Sigmoid colon (tissue), 7 donors: ENCODE data around the gene MMP11. TPM values are rescaled to one million over a fixed set of nuclear protein-coding genes. Genes with fewer than 3 reads are reported as not detected.

Experiments
- DNase-seq: peaks from one replicate; pipeline ENCODE4 v3.0.0-alpha.2; 2019
- H3K27ac ChIP-seq, 4 donors: fragments of 200-600 bp; sonication (generic); one replicate each; pipeline ENCODE4 v1.5.1; 2016 to 2019; ENCODE audit warnings: mild to moderate bottlenecking in 1 of 4
- H3K27me3 ChIP-seq, 3 donors: fragments of 200-600 bp; sonication (generic); one replicate each; pipeline ENCODE4 v1.5.1; 2019; ENCODE audit warnings: mild to moderate bottlenecking in 1 of 3
- H3K36me3 ChIP-seq, 4 donors: fragments of 200-600 bp; sonication (generic); one replicate each; pipeline ENCODE4 v1.5.1; 2016 to 2019
- H3K4me1 ChIP-seq, 4 donors: fragments of 200-600 bp; sonication (generic); one replicate each; pipeline ENCODE4 v1.5.1; 2017 to 2019
- H3K4me3 ChIP-seq, 4 donors: fragments of 200-600 bp; sonication (generic); one replicate each; pipeline ENCODE4 v1.5.1; 2017 to 2019; ENCODE audit warnings: mild to moderate bottlenecking in 2 of 4, moderate library complexity in 1 of 4
- H3K9me3 ChIP-seq, 4 donors: fragments of 200-600 bp in 3 of 4; sonication (generic) in 3 of 4; one replicate each; pipeline versions ENCODE4 v1.5.1 to v1.6.1; 2013 to 2019
- CTCF ChIP-seq, 4 experiments: fragments of 450-650 bp in 3 of 4; fragments of 200-600 bp in 1 of 4; IDR thresholded peaks; one replicate each; pipeline ENCODE4 v1.5.1; 2016 to 2019; ENCODE audit warnings: antibody characterized with exemption in 4 of 4, mild to moderate bottlenecking in 3 of 4, moderate library complexity in 2 of 4
- EP300 ChIP-seq, 4 donors: sonication (generic); formaldehyde crosslinking; IDR thresholded peaks; one replicate each; pipeline ENCODE4 v1.6.1; 2017; ENCODE audit warnings: antibody characterized with exemption in 4 of 4
- POLR2A ChIP-seq, 2 donors: fragments of 450-650 bp; IDR thresholded peaks; one replicate each; pipeline ENCODE4 v1.6.1; 2016; ENCODE audit warnings: antibody characterized with exemption in 2 of 2, mild to moderate bottlenecking in 2 of 2, moderate library complexity in 2 of 2
- POLR2AphosphoS5 ChIP-seq, 4 donors: sonication (generic); formaldehyde crosslinking; IDR thresholded peaks; one replicate each; pipeline ENCODE4 v1.6.1; 2017; ENCODE audit warnings: antibody characterized with exemption in 4 of 4
- WGBS, 2 donors: extraction: QIAGEN DNeasy Blood & Tissue Kit; methylation state at CpG; one replicate each; pipeline ENCODE4 v1.1.7; 2013; 5-methylcytosine and 5-hydroxymethylcytosine counted together
- intact Hi-C: fragments of 100-400 bp; cut with DNase I; formaldehyde crosslinking; loops from one replicate; pipeline ENCODE4 v1.15.1; 2023
- polyA plus RNA-seq, 3 donors: library from polyadenylated mRNA; stranded (reverse); fragments of 200-250 nt; gene quantifications; one replicate each; pipeline ENCODE4 v1.2.3, GENCODE V29; 2013
- total RNA-seq, 4 donors: library from RNA; depleted of rRNA; stranded (reverse); fragments of >200 nt; gene quantifications; one replicate each; pipeline ENCODE4 v1.1.0, GENCODE V29; 2016
- donor health status: healthy with polysubstance abuse.
- donor health status: Bipolar disorder and iron deficiency.
- donor health status: healthy.

MMP11 gene
- total and polyA plus RNA-seq, 7 donors = 0.60 to 9.9 (median 6.1) TPM; not detected in 1

GRCh38 chr22:23829845-23830372 is 57.3 kb downstream of the MMP11 start:
- no peak overlapping the region for H3K4me3 ChIP-seq
- DNase-seq = peak; percentile 1
- H3K4me1 ChIP-seq = peaks cover 0 to 2% (median 0%) of the 10 kb centered on the region in 4 donors
- no peaks in the 10 kb centered on the region for H3K27me3 ChIP-seq
- H3K9me3 ChIP-seq = no peaks in the 10 kb centered on the region
- WGBS, 2 donors = 77 to 85% methylated on average over 7 of the region's 7 CpGs
- no peak overlapping the region for H3K27ac ChIP-seq
- TF ChIP-seq EP300 (IDR thresholded peaks at IDR 0.05) (no peak), POLR2AphosphoS5 (IDR thresholded peaks at IDR 0.05) (no peak), POLR2A (IDR thresholded peaks at IDR 0.05) (no peak), CTCF (IDR thresholded peaks at IDR 0.05) (no peak)
- peaks cover 27 to 80% (median 44%) of the 10 kb centered on the region in 4 donors for H3K36me3 ChIP-seq
- intact Hi-C loops = no loop called here

- no peak for TF ChIP-seq CTCF (IDR thresholded peaks at IDR 0.05)
- no peak for TF ChIP-seq POLR2A (IDR thresholded peaks at IDR 0.05)
- TF ChIP-seq POLR2AphosphoS5 (IDR thresholded peaks at IDR 0.05) = no peak
- TF ChIP-seq EP300 (IDR thresholded peaks at IDR 0.05) = no peak
- H3K4me3 ChIP-seq = no peak overlapping the region
- whole genome bisulfite sequencing, 2 donors = 86 to 94% methylated on average over 8 of the region's 8 CpGs
- peaks cover 16 to 75% (median 35%) of the 10 kb centered on the region in 4 donors for H3K36me3 ChIP-seq
- intact Hi-C loops = no loop called here
- no peaks in the 10 kb centered on the region for H3K9me3 ChIP-seq
- DNase-seq = peak; percentile 26
- no peak overlapping the region for H3K27ac ChIP-seq
- H3K27me3 ChIP-seq = no peaks in the 10 kb centered on the region
- H3K4me1 ChIP-seq = peaks cover 0 to 7% (median 3%) of the 10 kb centered on the region in 4 donors
These were observed 58.6 kb downstream of the MMP11 start for GRCh38 chr22:23831261-23831660.

GRCh38 chr22:23831781-23832180 is 59.1 kb downstream of the MMP11 start:
- WGBS, 2 donors = 87 to 91% methylated on average over 10 of the region's 10 CpGs
- peaks cover 0 to 7% (median 3%) of the 10 kb centered on the region in 4 donors for H3K4me1 ChIP-seq
- peak; percentile 39 for DNase-seq
- H3K4me3 ChIP-seq = no peak overlapping the region
- H3K36me3 ChIP-seq = peaks cover 12 to 72% (median 31%) of the 10 kb centered on the region in 4 donors
- H3K27ac ChIP-seq = no peak overlapping the region
- no peak for TF ChIP-seq POLR2AphosphoS5 (IDR thresholded peaks at IDR 0.05)
- TF ChIP-seq POLR2A (IDR thresholded peaks at IDR 0.05) = no peak
- no peak for TF ChIP-seq CTCF (IDR thresholded peaks at IDR 0.05)
- no peak for TF ChIP-seq EP300 (IDR thresholded peaks at IDR 0.05)
- intact Hi-C loops = no loop called here
- H3K27me3 ChIP-seq = no peaks in the 10 kb centered on the region
- no peaks in the 10 kb centered on the region for H3K9me3 ChIP-seq

DNA sequence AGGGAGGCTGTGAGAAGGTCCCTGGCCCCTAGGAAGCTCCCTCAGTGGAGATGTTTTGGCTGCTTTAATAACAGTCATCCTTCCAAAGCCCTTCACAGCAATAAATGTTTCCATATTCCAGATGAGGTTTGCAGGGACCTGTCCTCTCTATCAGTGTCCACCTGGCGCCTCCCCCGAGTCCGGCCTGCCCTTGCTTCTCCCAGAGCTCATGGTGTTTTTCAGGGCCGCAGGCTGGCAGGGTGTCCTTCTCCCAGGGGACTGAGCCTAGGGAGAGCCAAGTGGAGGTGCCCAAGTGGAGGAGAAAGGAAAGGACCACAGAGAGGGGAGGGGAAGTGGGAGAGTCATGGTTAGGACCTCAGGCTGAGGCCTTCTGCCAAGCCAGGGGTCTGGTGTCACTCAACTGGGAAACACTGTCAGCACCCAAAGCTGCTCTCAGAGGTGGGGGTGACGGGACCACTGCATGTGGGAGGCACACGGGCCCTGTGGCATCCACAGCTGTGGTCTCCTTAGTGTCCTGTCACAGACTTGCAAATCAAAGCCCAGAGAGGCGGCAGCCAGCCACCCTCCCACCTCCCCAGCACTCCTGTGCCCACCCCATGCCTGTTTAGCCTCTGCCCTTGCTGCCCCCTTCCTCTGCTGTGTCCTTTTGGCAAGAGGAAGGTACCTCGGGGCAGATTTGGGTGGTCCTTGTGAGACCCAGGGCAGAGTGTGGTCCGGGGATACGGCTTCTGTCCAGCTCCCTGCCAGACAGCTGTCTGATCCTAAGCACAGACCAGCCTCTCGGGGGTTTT is 59.8 kb downstream of the MMP11 start:
- Histone ChIP-seq H3K9me3 (no peaks in the 10 kb centered on the region), H3K27ac (no peak overlapping the region), H3K4me3 (no peak overlapping the region), H3K27me3 (no peaks in the 10 kb centered on the region), H3K4me1 (peaks cover 0 to 7% (median 3%) of the 10 kb centered on the region in 4 donors), H3K36me3 (peaks cover 9 to 65% (median 24%) of the 10 kb centered on the region in 4 donors)
- intact Hi-C loops = no loop called here
- 83% methylated on average over 11 of the region's 11 CpGs for WGBS, 2 donors
- DNase-seq = peak; percentile 58
- TF ChIP-seq EP300 (IDR thresholded peaks at IDR 0.05) (no peak), CTCF (IDR thresholded peaks at IDR 0.05) (no peak), POLR2AphosphoS5 (IDR thresholded peaks at IDR 0.05) (no peak), POLR2A (IDR thresholded peaks at IDR 0.05) (no peak)
